VCaP (cell line): ENCODE results near the gene NIP7.

Source experiments
- H3K27ac ChIP-seq: fragments of 450-650 bp; 2 replicates; pipeline ENCODE4 v1.5.1; 2017
- TF ChIP-seq, protein P1 (sequence below): fragments of 450-650 bp; conservative IDR thresholded peaks from 2 replicates; pipeline ENCODE4 v1.5.1; 2017; ENCODE audit warnings: mild to moderate bottlenecking, moderate library complexity

The NIP7 gene

GRCh38 chr16:69381231-69381630 lies 41.7 kb downstream of the NIP7 start:
- no peak overlapping the region for H3K27ac ChIP-seq

DNA sequence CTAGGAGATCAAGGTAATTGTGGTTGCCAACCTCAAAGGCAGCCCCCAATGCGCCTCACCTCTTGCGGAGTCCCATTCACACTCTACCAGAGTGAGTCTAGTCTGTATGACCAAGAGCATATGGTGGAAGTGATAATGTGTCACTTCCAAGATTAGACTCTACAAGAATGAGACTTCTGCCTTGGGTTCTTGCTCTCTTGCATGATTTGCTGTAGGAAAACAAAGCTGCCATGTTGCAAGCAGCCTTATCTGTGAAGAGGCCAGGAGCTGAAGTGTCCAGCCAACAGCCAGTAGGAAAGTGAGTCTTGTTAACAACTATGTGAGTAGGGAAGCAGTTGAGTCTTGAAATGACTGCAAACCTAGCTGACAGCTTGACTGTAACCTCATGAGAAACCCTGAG lies 42.8 kb downstream of the NIP7 start:
- no peak overlapping the region for H3K27ac ChIP-seq
- TF ChIP-seq, protein P1, sequence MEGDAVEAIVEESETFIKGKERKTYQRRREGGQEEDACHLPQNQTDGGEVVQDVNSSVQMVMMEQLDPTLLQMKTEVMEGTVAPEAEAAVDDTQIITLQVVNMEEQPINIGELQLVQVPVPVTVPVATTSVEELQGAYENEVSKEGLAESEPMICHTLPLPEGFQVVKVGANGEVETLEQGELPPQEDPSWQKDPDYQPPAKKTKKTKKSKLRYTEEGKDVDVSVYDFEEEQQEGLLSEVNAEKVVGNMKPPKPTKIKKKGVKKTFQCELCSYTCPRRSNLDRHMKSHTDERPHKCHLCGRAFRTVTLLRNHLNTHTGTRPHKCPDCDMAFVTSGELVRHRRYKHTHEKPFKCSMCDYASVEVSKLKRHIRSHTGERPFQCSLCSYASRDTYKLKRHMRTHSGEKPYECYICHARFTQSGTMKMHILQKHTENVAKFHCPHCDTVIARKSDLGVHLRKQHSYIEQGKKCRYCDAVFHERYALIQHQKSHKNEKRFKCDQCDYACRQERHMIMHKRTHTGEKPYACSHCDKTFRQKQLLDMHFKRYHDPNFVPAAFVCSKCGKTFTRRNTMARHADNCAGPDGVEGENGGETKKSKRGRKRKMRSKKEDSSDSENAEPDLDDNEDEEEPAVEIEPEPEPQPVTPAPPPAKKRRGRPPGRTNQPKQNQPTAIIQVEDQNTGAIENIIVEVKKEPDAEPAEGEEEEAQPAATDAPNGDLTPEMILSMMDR, result no peak

More at GRCh38 chr16:69381231-69381630, 41.7 kb downstream of the NIP7 start:
- TF ChIP-seq, protein P1, result no peak

GRCh38 chr16:69384974-69385373 lies 45.4 kb downstream of the NIP7 start:
- TF ChIP-seq, protein P1, result no peak
- H3K27ac ChIP-seq, result peak overlapping the region; percentile 82

DNA sequence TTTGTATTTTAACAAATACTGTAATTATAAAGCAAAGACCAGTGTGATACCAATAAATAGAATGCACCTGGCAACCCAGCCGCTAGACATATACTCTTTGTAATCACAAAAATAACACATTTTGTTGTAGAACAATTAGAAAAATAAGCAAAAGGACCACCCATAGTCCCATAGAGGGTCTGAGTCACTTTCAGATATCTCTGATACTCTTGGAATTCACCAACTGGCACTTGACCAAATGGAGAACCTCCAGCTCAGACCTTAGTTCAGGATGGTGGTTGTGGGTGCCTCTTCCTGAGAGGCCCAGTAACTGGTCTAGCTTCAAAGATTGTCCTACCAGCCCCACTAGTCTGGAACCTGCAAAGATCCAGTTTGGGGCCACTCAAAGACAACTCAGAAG lies 47.0 kb downstream of the NIP7 start:
- TF ChIP-seq, protein P1, result no peak
- peak overlapping the region; percentile 82 for H3K27ac ChIP-seq
